Thoracic aorta (tissue), 2 donors: Measurements from ENCODE around the gene WNT2. TPM values are rescaled to one million over a fixed set of nuclear protein-coding genes. Genes with fewer than 3 reads are reported as not detected.

Experiments used
- ATAC-seq: fragments of 150-250 bp; one replicate; pipeline ENCODE4 v1.8.0; 2017; ENCODE audit warnings: low read depth; ENCODE audit not compliant: insufficient number of reproducible peaks, low FRiP score
- DNase-seq: peaks from one replicate; pipeline ENCODE4 v3.0.0-alpha.2; 2020; ENCODE audit warnings: low spot score
- H3K27ac ChIP-seq, 2 donors: fragments of 200-600 bp; sonication (generic); 1 replicate in 1 of 2; 2 replicates in 1 of 2; pipeline ENCODE4 v1.5.1; 2016; ENCODE audit warnings: mild to moderate bottlenecking in 2 of 2, moderate library complexity in 2 of 2
- H3K27me3 ChIP-seq: fragments of 200-600 bp; sonication (generic); replicated peaks from 2 replicates; pipeline ENCODE4 v1.6.0; 2016; ENCODE audit warnings: mild to moderate bottlenecking; ENCODE audit not compliant: insufficient read depth
- H3K36me3 ChIP-seq: fragments of 200-600 bp; sonication (generic); one replicate; pipeline ENCODE4 v1.5.1; 2016
- H3K4me1 ChIP-seq, 2 donors: fragments of 200-600 bp; sonication (generic); 1 replicate in 1 of 2; 2 replicates in 1 of 2; pipeline versions ENCODE4 v1.5.1 to v1.6.0; 2016; ENCODE audit warnings: low read depth in 2 of 2, mild to moderate bottlenecking in 1 of 2; ENCODE audit not compliant: control insufficient read depth in 1 of 2
- H3K4me3 ChIP-seq: fragments of 200-600 bp; sonication (generic); 2 replicates; pipeline ENCODE4 v1.5.1; 2016; ENCODE audit warnings: mild to moderate bottlenecking
- H3K9me3 ChIP-seq: fragments of 200-600 bp; sonication (generic); 2 replicates; pipeline ENCODE4 v1.5.1; 2016
- total RNA-seq, 2 donors: library from RNA; depleted of rRNA; stranded (reverse); fragments of >200 nt; gene quantifications; one replicate each; pipeline versions ENCODE4 v1.1.0 to v1.2.3, GENCODE V29; 2016
- TF ChIP-seq, protein P1 (sequence below): fragments of 200-600 bp; sonication (generic); IDR thresholded peaks from one replicate; pipeline ENCODE4 v1.5.1; 2019; ENCODE audit warnings: antibody characterized with exemption

The WNT2 gene
- total RNA-seq, 2 donors from 2014 or later: 17.1 TPM; not detected in 1

DNA sequence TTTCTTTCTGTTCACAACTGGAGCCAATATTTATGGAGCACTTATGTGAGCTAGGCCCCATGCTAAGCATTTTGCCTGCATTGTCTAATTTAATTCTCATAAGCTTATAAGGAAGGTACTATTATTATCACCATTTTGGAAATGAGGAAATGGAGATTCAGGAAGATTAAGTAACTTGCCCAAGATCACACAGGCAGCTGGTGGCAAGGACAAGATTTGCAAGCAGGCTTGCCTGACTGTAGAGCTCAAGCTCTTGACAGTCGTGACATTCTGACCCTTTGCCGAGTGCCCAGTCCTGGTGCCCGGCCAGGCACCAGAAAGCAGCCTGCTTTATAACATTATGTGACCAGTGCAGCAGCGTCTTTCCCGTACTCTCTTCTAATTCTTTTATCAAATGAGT lies 38.2 kb downstream of the WNT2 start:
- no peaks in the 10 kb centered on the region for H3K9me3 ChIP-seq
- TF ChIP-seq, protein P1, sequence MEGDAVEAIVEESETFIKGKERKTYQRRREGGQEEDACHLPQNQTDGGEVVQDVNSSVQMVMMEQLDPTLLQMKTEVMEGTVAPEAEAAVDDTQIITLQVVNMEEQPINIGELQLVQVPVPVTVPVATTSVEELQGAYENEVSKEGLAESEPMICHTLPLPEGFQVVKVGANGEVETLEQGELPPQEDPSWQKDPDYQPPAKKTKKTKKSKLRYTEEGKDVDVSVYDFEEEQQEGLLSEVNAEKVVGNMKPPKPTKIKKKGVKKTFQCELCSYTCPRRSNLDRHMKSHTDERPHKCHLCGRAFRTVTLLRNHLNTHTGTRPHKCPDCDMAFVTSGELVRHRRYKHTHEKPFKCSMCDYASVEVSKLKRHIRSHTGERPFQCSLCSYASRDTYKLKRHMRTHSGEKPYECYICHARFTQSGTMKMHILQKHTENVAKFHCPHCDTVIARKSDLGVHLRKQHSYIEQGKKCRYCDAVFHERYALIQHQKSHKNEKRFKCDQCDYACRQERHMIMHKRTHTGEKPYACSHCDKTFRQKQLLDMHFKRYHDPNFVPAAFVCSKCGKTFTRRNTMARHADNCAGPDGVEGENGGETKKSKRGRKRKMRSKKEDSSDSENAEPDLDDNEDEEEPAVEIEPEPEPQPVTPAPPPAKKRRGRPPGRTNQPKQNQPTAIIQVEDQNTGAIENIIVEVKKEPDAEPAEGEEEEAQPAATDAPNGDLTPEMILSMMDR: no peak
- H3K4me3 ChIP-seq: no peak overlapping the region
- ATAC-seq (no peak), DNase-seq (no peak)
- no peaks in the 10 kb centered on the region for H3K36me3 ChIP-seq
- no peaks in the 10 kb centered on the region for H3K27me3 ChIP-seq
- H3K4me1 ChIP-seq: peaks cover 0 to 10% of the 10 kb centered on the region in 2 donors
- no peak overlapping the region for H3K27ac ChIP-seq

DNA sequence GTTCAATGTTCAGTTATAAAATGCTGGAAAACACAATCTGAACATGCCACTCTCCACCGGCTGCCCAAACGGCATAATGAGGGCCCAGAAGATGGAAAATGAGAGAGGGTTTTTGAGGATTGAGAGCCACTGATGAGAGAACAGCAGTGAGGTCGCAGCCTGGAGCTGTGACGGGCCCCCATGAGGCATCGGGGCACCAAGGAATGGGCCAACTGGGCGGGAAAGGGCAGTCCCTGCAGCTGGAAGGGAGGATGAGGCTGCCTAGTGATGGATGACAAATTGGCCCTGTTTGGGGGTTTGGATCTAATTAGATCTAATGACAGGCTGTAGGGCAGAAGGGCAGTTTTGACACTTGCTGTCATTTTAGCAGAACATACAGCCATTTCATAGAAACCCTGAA lies 39.1 kb downstream of the WNT2 start:
- Histone ChIP-seq H3K4me3 (no peak overlapping the region), H3K9me3 (no peaks in the 10 kb centered on the region), H3K36me3 (no peaks in the 10 kb centered on the region), H3K27ac (no peak overlapping the region), H3K4me1 (peaks cover 0 to 10% of the 10 kb centered on the region in 2 donors), H3K27me3 (no peaks in the 10 kb centered on the region)
- ATAC-seq (no peak), DNase-seq (no peak)
- TF ChIP-seq, protein P1: no peak

DNA sequence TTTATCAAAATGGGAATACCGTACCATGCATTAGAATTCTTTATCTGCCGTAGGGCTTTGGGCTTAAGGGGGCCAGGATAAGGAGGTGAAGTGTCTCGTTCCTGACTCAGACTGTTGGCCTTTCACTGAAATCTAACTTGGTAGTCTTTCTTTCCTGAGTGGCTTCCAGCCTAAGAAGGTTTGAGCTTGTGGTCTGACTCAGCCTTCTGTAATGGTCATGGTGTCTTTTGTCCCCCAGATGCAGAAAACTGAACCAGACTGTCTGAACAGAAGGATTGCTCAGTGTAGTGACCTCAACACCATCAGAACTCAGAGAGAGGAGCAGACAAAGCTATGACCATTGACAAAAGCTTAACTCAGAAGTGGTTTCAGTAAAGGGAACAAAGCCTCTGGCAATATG lies 39.5 kb downstream of the WNT2 start:
- Histone ChIP-seq H3K4me1 (peaks cover 0 to 10% of the 10 kb centered on the region in 2 donors), H3K27ac (no peak overlapping the region), H3K9me3 (no peaks in the 10 kb centered on the region), H3K27me3 (no peaks in the 10 kb centered on the region), H3K4me3 (no peak overlapping the region), H3K36me3 (no peaks in the 10 kb centered on the region)
- TF ChIP-seq, protein P1: no peak
- ATAC-seq (no peak), DNase-seq (no peak)

DNA sequence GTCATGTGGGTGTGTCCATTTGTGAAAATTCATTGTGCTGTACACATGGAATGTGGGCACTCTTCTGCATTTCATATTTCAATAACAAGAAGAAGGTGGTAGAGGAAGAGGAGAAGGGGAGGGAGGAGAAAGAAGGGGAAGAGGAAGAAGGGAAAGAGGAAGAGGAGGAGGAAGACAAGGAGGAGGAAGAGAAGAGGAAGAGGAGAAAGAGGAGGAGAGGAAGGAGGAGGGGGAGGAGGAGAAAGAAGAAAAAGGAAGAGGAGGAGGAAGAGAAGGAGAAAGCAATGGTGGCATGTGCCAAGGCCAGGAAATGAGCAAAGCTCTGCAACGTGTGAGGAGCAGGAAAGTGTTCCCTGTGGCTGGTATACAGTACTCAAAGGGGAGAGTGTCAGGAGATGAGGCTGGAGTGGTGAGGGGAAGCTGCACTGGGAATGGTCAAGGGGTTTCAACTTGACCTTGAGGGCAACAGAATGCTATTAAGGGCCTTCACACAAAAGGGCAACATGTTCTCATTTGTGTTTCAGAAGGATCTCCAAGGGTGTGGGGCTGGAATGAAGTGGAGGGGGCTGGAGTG lies 40.5 kb downstream of the WNT2 start:
- H3K4me3 ChIP-seq: no peak overlapping the region
- H3K36me3 ChIP-seq: no peaks in the 10 kb centered on the region
- no peak for ATAC-seq
- H3K9me3 ChIP-seq: no peaks in the 10 kb centered on the region
- TF ChIP-seq, protein P1: no peak
- H3K4me1 ChIP-seq: peaks cover 0 to 10% of the 10 kb centered on the region in 2 donors
- H3K27ac ChIP-seq: no peak overlapping the region
- no peaks in the 10 kb centered on the region for H3K27me3 ChIP-seq
- DNase-seq: no peak

DNA sequence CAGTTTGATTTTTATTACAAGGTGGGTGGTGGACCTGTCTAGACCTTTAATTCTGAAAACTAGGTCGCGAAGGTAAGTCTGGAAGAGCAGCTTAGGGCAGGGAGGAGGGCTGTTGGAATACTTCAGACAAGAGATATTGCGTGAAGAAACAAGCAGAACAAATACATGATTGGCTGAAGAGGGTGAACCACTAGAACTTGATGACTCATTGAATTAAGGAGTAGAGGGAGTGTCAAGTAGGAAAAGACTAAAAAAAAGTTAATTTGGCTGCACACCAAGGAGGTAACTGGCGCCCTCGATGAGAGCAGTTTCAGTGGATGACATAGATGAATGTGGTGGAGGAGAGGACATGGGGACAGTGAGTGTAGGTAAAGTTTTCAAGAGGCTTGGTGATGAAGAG lies 41.3 kb downstream of the WNT2 start:
- H3K9me3 ChIP-seq: no peaks in the 10 kb centered on the region
- H3K4me1 ChIP-seq: peaks cover 0 to 10% of the 10 kb centered on the region in 2 donors
- H3K27ac ChIP-seq: no peak overlapping the region
- TF ChIP-seq, protein P1: no peak
- no peaks in the 10 kb centered on the region for H3K27me3 ChIP-seq
- no peaks in the 10 kb centered on the region for H3K36me3 ChIP-seq
- DNase-seq: no peak
- ATAC-seq: no peak
- no peak overlapping the region for H3K4me3 ChIP-seq
